HL-60 (cell line): Measurements from ENCODE around the gene USP47.

Experiments
- CTCF ChIP-seq: IDR thresholded peaks from one replicate; pipeline ENCODE4 v1.5.1; 2011; ENCODE audit warnings: low read length, control low read depth, inconsistent platforms; ENCODE audit not compliant: insufficient read depth
- POLR2AphosphoS5 ChIP-seq: IDR thresholded peaks from 2 replicates; pipeline ENCODE4 v1.6.1; 2012; ENCODE audit warnings: low read depth
- SPI1 ChIP-seq: IDR thresholded peaks from 2 replicates; pipeline ENCODE4 v1.6.1; 2012; ENCODE audit warnings: low read depth, mild to moderate bottlenecking, borderline replicate concordance

DNA sequence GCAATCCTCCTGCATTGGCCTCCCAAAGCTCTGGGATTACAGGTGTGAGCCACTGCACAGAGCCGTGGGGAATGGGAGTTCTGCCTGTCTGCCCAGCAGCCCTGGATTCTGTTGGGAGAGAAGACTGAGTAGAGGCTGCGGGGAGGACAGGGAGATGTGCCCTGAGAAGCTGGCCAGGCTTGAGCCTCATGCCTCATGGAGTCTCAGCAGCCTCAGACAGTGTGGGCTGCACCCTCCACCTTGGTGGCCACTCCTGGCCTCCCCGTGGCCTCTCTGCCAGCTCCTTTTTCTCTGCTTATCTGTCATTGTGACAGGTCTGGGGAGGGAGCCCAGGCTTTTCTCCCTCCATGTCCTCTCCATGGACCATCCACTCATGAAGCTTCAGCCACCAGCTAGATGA, 123.4 kb downstream of the USP47 start:
- TF ChIP-seq CTCF = no peak
- TF ChIP-seq POLR2AphosphoS5 = no peak
- no peak for TF ChIP-seq SPI1
